GM21381 (cell line): ENCODE measurements around the gene TTLL8.

Source experiments
- ATAC-seq: cut with Tn5 transposase; IDR thresholded peaks from one replicate; pipeline ENCODE4 v1.9.1; 2021; ENCODE audit warnings: mild to moderate bottlenecking, moderate library complexity; ENCODE audit not compliant: unreplicated experiment

The TTLL8 gene

DNA sequence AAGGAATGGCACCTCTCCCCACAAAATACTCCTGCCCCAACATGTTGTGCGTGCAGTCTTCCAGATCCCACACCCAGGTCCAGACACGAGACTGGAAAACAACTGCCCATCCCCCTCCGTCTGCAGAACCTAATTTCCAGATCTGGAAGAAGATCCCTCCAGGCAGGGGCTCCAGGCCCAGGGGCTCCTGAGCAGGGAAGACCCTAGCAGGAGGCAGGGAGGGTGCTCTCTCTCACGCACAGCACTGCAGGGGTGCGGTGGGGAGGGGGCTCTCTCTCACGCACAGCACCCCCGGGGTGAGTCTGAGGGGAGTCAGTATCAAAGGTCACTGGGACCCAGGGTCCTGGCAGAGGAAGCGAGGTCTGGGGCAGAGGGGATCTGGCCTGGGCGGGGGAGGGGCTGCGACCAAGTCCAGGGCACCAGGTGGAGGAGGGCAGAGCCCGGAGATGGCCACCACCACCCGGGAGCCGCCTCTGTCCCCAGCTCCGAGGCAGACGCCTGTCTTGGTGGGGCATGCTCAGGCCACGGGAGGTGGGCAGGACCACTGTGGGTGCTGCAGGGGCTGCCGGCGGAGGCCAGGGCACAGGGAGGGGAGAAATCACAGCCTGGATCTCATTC is 25.5 kb upstream of the TTLL8 start:
- no peak for ATAC-seq

DNA sequence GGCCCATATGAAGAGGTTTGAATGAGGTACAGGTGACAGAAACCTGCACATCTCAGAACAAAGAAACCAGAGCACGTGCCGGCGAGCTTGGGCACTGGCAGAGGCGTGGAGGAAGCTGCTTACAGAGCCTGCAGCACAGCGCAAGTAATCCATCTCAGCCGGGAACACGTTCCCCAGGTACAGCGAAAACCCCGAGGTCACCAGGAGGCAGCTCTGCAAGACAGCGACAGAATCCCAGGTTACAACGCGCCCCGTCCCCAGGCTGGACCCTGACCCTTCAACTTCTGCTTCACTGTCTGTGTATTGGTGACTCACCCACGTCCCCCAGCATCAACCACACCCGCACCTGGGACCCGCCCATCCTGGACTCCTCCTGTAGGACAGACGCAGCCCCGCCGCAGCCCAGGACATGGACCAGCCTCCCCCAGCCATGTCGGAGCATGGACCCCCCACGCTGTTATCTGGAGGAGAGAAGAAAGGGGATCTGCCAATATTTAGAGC is 24.9 kb upstream of the TTLL8 start:
- no peak for ATAC-seq

DNA sequence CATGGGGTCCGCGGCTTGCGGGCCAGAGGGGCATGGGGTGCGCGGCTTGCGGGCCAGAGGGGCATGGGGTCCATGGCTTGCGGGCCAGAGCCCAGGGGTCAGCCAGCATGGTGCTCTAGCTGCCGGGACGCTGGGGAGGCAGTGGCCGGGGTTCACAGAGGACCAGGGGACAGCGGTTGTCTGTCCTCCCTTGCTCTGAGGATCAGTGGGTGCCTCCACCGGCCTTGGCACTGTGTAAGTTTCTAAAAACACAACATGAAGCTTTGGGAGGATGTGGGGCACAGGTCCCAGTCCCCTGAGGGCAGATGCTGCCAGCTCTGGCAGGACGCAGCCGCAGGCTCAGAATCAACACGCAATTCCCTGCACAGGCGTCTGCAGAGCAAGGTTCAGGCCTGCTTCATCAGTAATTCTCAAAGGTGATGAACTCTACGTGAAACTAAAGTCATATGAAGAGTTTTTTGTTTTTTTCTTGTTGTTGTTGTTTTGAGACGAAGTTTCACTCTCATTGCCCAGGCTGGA is 24.2 kb upstream of the TTLL8 start:
- no peak for ATAC-seq

DNA sequence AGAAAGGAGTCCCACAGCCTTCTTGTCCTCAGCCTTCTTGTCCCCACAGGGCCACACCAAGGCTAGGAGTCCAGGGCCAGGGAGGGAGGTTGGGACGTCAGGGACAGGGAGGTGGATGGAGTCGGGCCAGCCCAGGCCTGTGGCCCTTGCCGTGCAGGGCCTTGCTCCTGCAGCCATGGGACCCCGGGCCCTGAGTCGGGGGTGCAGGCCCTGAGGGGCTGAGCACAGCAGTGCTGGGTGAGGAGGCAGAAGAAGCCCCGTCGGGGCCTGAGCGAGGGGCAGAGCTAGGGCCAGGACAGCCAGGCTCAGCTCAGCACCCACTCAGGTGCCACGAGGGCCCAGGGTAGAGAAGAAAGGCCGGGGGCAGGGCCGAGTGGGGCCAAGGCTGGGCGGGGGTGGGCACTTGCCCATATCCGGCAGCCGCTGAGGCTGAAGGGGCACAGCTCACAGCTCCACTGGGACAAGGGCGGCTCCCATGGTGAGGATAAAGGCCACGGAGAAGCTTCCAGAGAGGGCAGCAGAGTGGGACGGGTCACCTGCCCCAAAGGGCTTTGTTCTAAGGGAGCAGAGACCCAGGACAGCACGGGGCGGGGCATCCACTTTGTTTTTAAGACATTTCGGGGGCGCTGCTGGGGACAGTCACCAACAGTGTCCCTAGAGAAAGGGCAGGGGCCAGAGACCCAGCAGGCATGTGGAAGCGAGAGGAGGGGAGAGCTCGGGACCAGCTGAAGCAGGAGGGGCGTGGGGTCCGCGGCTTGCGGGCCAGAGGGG is 23.5 kb upstream of the TTLL8 start:
- ATAC-seq: no peak

DNA sequence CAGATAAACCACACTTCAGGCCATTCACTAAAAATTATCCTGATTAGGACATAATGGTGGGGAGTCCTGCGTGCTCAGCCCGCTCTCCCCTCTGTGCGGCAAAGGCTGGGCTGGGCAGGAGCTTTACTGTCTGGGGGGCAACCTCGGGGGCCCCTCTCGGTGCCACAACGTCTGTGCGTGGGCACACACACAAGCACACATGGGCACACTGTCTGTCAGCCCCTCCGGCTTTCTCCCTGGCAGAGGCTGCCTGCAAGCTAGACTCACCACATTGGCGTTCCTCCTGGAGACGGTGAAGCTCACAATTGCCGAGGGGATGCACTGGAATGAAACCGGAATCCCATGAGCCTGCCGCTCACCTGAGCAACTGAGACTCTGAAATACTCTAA is 22.0 kb upstream of the TTLL8 start:
- ATAC-seq: no peak

DNA sequence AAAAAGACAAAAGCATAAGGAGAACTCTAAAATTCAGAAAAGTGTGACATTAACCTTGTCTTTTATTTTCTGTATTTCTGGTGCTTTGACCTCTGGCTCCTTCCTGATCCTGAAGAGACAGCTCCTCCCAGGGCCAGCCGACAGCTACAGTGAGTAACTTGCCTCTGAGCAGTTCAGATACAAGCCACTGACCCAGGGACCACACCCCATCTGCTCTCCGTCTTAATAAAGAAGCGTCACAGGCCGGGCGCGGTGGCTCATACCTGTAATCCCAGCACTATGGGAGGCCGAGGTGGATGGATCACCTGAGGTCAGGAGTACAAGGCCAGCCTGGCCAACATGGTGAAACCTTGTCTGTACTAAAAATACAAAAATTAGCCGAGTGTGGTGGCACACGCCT is 20.7 kb upstream of the TTLL8 start:
- no peak for ATAC-seq

DNA sequence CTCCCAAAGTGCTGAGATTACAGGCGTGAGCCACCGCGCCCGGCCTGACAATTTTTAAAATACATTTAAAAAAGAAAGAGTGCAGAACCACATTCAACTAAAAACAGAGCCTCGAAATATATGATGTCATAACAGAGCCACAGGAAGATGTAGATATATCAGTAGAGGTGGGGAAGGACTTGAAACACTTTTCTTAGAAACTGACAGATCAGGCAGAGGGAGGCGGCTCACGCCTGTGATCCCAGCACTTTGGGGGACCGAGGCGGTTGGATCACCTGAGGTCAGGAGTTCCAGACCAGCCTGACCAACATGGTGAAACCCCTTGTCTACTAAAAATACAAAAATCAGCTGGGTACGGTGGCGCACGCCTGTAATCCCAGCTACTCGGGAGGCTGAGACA is 20.1 kb upstream of the TTLL8 start:
- ATAC-seq: no peak

DNA sequence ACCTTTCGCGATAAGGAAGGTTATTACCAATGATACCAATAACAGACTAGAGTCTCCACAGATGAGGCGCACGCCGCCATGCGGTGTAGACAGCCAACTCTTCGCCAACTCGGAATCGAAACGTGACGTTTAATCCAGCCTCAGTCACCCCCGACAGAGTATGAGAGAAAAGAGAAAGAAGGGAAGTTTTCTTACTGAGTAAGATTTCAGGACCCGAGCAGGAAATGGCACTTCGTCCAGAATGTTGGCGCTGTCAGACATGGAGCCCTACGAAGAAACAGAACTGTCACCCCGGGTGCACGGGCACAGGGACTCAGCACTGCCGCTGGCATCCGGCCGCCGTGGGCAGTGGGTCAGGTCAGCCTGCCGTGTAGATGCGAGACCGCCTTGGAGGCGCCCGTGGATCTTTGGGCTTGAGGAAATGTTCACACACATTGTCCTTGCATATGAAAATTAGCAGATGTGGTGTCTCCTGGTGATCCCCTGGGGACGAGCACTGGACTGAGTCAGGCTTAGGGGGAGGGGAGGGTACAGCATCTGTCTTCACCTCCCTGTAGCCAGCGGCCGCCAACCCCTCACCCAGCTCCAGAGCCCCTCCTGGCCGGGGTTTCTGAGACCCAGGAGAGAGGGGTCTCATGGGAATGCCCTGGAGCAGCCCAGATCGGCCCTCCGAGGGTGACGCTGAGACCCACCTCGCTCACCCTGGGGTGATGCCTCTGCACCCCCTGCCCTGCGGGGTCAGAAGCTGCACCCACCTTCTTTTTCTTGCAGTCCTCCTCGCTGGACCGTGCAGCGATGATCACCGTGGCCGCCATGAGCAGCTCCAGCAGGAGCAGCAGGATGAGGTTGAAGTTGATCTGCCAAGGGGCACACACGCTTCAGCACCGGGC is 18.8 kb upstream of the TTLL8 start:
- no peak for ATAC-seq

DNA sequence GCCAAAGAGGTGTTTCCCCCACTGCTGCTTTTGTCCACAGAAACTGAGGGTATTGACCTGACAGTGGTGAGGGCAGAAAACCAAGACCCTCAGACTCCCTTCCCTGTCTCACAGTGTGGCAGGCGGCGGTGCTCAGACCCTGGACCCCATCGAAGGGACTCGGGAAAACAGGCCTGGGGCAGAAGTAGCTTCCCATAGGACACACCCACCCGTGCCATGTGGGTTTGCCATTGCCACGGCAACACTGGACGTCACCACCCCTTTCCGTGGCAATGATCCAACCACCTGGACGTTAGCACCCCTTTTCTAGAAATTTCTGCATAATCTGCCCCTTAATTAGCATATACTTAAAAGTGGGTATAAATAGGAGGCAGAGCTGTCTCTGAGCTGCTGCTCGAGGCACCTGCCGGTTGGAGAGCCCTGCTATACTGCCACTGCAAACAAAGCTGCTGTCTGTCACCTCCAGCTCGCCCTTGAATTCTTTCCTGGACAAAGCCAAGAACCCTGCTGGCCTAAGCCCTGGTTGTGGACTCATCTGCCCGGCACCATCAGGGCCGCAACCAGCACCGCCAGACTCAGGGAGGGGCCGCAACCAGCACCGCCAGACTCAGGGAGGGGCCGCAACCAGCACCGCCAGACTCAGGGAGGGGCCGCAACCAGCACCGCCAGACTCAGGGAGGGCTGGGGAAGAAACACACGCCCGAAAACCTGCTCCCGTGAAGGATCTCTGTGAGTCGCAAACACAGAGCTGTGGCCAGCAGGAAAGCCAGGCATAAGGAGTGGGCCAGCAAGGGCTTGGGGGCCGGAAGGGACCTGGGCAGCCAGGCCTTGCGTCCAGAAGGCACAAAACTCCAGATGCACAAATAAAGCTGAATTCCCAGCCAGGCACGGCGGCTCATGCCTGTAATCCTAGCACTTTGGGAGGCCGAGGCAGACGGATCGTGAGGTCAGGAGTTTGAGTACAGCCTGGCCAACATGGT is 16.7 kb upstream of the TTLL8 start:
- no peak for ATAC-seq

DNA sequence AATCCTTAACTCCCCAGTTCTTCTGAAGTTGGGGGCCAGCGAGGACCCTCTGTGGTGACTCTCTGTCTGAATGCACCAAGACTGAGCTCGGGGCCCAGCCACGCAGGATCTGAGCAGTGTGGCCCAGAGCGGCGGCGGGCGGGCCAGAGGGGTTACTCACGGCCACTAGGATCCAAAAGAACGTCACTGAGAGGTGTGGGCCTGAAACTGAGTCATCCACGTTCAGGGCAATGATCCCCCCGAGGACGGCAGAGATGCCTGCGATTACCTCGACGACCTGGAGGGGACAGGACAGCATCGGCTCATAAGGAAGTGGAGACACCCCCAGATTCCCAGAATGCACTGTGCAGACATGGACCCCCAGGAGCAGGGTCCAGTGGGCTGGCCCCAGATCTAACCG is 16.0 kb upstream of the TTLL8 start:
- ATAC-seq: no peak

DNA sequence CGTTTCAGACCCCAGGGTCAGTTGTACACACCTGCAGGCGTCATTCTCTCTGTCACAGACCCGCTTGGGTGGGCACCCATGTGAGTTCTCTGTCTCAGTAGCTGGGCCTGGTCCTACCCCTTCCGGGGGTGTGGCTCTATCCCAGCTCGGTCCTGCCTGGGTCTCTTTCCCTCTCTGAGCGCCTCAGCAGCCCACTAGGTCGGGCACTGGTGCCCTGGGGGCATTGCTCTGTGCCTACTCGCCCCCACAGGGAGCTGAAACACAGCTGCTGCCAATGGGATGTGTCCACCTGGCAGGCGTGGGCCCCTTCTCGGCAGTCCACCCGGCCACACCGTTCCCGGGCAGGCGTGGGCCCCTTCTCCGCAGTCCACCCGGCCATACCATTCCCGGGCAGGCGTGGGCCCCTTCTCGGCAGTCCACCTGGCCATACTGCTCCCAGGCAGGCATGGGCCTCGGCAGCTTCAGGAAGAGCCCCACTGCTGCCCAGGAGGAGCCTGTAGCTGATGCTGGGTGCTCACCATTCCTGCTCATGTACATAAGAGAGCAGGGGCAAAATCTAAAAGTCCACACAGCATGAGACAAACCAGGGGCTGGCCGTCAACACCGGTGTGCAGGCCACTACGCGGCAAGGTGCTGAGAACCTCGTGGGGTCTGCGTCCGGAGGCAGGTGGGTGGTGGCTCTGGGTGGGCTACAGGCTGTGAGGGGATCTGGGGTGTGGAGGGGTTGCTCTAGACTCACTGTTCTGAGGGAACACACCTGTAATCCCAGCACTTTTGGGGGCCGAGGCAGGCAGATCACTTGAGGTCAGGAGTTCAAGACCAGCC is 14.8 kb upstream of the TTLL8 start:
- ATAC-seq: no peak

DNA sequence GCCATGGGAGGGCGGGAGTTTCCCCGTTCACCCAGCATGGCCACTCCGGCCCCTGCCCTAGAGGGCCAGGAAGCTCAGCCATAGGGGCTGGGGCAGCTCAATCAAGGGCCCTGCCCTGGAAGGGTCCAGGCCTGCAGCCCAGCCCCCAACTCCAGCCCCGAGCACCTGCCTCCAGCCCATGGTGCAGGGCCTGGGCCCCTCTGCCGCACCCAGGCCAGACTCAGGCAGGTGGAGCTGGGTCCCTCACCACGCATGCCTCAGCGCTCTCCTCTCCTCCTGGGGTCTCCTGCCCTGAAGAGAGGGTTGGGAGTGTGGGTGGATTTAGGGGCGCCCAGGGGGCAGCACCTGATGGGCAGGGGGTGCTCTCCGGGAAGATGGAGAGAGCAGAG is 14.1 kb upstream of the TTLL8 start:
- no peak for ATAC-seq

DNA sequence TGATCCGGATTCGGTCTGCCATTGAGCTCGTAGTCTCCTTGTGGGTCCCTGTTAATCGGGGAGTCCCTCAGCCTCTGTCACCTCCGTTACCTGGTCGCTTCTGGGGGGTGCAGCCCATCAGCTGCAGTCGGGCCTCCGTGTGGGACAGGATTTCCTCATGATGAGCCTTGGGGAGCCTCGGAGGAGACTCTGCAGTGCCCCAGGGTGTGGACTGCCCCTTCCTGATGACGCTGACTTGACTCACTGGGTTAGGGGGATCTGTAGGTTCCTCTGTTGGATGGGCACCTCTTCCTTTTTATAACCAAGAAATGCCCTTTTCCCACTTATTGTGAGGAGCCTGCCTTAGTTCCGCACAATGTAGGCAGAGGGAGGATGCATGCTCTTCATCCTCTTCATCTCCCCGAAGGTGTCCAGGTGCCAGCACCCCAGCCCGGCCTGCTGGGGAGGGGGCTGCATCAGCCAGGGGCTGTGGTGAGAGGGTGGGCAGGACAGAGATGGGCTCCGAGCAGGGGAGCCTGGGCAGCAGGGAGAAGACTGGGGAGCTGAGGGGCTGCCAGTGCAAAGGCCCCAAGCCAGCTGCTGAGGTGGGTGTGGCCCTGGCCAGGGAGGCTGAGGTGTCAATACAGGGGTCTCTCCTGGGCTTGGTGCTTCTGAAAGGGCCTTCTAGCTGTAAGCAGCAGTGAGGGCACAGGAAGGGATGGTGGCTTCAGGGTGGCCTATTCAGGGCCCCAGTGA is 13.5 kb upstream of the TTLL8 start:
- no peak for ATAC-seq

DNA sequence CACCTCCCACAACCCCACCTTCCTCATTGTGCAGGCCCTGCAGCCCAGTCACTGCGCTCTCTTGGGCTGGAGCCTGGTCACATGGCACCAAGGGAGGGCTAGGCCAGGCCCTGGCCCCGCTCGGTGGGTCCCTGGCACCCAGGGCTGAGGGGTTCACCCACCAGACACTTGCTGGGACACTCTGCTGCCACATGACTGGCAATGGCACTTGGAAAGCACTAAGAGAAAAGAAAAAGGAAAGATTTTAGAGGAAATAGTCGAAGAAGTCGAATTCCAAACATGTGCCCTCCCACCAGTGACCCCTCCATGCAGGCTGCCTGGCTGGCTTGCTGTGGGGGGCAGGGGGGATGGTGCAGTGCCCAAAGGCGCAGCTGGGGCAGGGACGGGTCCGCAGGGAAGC is 12.3 kb upstream of the TTLL8 start:
- ATAC-seq: no peak

DNA sequence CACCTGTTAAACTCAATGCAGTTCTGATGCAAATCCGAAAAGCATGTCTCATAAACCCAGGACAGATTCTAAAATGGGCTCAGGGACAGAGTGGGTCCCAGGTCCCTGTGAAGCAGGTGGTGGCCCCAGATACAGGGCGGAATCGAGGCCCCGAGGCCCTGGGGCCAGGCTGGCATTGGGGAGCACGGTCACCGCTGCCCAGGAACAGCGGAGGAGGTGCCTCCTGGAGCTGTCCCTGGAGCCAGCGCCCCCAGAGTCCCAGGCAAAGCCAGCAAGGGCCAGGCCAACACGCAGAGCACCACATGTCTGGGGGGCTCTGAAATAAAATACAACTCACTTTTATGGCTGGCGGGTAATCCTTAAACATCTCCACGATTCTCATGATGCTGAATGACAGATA is 10.0 kb upstream of the TTLL8 start:
- ATAC-seq: no peak

DNA sequence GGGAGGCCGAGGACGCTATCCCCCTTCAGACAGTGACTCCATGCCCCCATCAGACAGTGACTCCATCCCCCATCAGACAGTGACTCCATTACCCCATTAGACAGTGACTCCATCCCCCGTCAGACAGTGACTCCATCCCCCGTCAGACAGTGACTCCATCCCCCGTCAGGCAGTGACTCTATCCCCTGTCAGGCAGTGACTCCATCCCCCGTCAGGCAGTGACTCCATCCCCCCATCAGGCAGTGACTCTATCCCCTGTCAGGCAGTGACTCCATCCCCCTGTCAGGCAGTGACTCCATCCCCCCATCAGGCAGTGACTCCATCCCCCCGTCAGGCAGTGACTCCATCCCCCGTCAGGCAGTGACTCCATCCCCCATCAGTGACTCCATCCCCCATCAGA is 9.1 kb upstream of the TTLL8 start:
- no peak for ATAC-seq

DNA sequence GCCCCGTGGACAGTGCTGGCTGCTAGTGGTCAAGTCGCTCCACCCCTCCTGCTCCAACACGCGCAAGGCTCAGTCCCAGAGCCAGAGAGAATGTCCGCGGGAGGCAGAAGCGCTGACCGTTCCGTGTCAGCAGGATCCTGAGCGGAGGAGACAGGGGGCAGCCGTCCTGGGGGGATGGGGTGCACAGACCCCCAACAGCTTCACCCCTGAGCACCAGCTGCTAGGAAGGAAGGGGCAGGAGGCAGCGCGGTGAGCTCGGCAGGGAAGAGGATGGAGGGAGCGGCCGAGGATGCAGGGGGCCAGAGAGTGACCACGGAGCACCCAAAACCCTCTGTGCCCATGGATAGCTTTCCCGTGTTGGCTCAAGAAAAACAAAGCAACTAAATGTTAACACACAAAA is 6.4 kb upstream of the TTLL8 start:
- ATAC-seq: no peak

DNA sequence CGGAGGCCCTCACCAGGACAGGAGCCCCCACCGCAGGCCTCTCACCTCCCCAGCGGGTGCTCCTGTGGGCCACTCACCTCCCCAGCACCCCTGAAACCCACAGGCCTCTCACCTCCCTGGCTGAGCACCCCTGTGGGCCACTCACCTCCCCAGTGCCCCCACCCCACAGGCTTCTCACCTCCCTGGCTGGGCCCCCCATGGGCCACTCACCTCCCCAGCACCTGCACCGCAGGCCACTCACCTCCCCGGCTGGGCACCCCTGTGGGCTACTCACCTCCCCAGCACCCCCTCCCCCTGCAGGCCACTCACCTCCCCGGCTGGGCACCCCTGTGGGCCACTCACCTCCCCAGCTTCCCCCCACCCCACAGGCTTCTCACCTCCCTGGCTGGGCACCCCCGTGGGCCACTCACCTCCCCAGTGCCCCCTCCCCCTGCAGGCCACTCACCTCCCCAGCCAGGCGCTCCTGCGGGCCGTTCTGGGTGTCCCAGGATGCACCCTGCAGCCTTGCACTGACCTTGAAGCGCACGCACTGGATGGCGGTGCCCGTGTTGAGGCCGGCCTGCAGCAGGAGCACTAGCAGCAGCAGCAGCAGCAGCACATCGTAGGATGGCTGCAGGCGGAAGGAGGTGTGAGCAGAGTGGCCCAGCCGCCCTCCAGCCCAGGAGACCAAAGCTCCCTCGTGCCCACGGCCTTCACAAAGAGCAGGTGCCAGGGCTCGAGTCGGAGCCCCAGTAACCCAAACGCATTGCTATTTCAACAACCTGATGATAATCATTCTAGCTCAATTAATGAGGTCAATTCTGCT is 5.7 kb upstream of the TTLL8 start:
- ATAC-seq: no peak
